ENCODE results near the gene STX8. TPM values are rescaled to one million over a fixed set of nuclear protein-coding genes. Genes with fewer than 3 reads are reported as not detected.
A peak's percentile ranks its signal among the peaks of the same experiment; 100 is the strongest.

STX8 gene
- total and polyA plus RNA-seq, 9 of the 15 experiments (the other 6 are each of a cell fraction or from before 2014, with no cell fraction given): 14.6 to 42.5 (median 22.1) TPM

DNA sequence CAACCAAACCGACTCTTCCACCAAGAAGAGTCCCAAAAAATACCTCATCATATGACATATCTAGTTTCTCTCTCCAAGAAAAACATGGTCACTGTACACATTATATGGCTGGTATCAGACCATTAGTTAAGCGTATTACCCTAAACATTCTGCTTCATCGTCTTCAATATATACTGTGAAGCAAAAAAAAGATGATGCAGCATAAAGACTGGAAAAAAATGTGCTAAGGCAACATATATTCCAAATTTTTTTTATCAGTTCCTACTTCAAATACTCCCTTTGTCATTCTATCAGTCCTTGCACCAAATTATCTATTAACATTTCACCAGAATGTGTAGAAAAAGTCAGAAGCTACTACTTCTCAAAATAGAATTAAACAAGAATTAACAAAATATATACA, 42.9 kb downstream of the STX8 start:
- no peaks in the 10 kb centered on the region for H3K79me2 ChIP-seq (ENCODE audit: control insufficient read depth, insufficient read depth, low read length)
- no peak overlapping the region for H3K27ac ChIP-seq (ENCODE audit: extremely low read depth, low read depth, low read length)
- H3K9me3 ChIP-seq (replicated peaks; ENCODE audit: control insufficient read depth, insufficient read depth, low read depth, low read length): no peaks in the 10 kb centered on the region
- no peak overlapping the region for H3K4me2 ChIP-seq (ENCODE audit: insufficient read depth, low read length)
- H3K36me3 ChIP-seq (ENCODE audit: control insufficient read depth, insufficient read depth, low read length): no peaks in the 10 kb centered on the region
- ATAC-seq (no peak), FAIRE-seq (no peak), DNase-seq (ENCODE audit: extremely low read depth in 1 of 4, low spot score in 3 of 4) (no peak)
- H3K4me3 ChIP-seq: no peak overlapping the region
- no peaks in the 10 kb centered on the region for H3K9me1 ChIP-seq (ENCODE audit: control insufficient read depth, insufficient read depth, low read length)
- no peaks in the 10 kb centered on the region for H4K20me1 ChIP-seq (replicated peaks; ENCODE audit: control insufficient read depth, insufficient read depth, low read length)
- CTCF ChIA-PET (ENCODE audit: low intra/inter-chr PET ratio): no interaction called here
- intact Hi-C loops (cut with micrococcal nuclease) (no loop called here), in situ Hi-C loops (cut with MboI) (loop anchor here (25.0 kb wide), 2 partner anchors 545 to 1145 kb away; partner anchors contain the start of genes KRABD2, RNF222 and RPL26)
- H3K27me3 ChIP-seq (ENCODE audit: control insufficient read depth in 2 of 2, insufficient read depth in 2 of 2, low read length in 2 of 2): no peaks in the 10 kb centered on the region; a peak in 1 of 5 replicates
- no peak overlapping the region for H2AFZ ChIP-seq (ENCODE audit: low read depth, low read length)
- no peaks in the 10 kb centered on the region for H3K4me1 ChIP-seq (replicated peaks in 1 of 2; ENCODE audit: control insufficient read depth in 2 of 2, insufficient read depth in 2 of 2, low read length in 2 of 2)
- POLR2A ChIA-PET: no interaction called here
- no peak for TF ChIP-seq ZNF668 (CRISPR knock-in tag; IDR thresholded peaks at IDR 0.05)
- TF ChIP-seq THRAP3 (IDR thresholded peaks at IDR 0.05; ENCODE audit: borderline replicate concordance): no peak
- no peak for TF ChIP-seq TAF1 (IDR thresholded peaks at IDR 0.05; ENCODE audit: control insufficient read depth, extremely low read depth, insufficient read depth, low read length, severe bottlenecking)
- peak; percentile 46 for TF ChIP-seq ZNF316 (IDR thresholded peaks at IDR 0.05)
- TF ChIP-seq, protein P1, sequence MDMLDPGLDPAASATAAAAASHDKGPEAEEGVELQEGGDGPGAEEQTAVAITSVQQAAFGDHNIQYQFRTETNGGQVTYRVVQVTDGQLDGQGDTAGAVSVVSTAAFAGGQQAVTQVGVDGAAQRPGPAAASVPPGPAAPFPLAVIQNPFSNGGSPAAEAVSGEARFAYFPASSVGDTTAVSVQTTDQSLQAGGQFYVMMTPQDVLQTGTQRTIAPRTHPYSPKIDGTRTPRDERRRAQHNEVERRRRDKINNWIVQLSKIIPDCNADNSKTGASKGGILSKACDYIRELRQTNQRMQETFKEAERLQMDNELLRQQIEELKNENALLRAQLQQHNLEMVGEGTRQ (CRISPR knock-in tag; IDR thresholded peaks at IDR 0.05): no peak
- no peak for TF ChIP-seq RAD21 (CRISPR knock-in tag; conservative IDR thresholded peaks at IDR 0.05 in 1 of 2, IDR thresholded peaks at IDR 0.05 in 1 of 2)
- TF ChIP-seq, protein P2, sequence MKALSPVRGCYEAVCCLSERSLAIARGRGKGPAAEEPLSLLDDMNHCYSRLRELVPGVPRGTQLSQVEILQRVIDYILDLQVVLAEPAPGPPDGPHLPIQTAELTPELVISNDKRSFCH (CRISPR knock-in tag; IDR thresholded peaks at IDR 0.05): no peak
- TF ChIP-seq, protein P2 (tag; IDR thresholded peaks at IDR 0.05): no peak
- no peak for TF ChIP-seq ZNF561 (CRISPR knock-in tag; conservative IDR thresholded peaks at IDR 0.05)
- no peak overlapping the region for H3K9ac ChIP-seq (ENCODE audit: insufficient read depth in 1 of 2, low read depth in 2 of 2, low read length in 2 of 2)
- 19% methylated on average over 3 of the region's 3 CpGs for WGBS (ENCODE audit: insufficient coverage, low coverage, missing lambda C conversion rate)
- no TSS peak for BruUV-seq (replicated peaks)
